ENCODE data around the gene POGLUT2. TPM values are rescaled to one million over a fixed set of nuclear protein-coding genes. Genes with fewer than 3 reads are reported as not detected.

POGLUT2 gene
- total RNA-seq = 23.4 and 29.0 TPM in 2 replicates

GRCh38 chr13:102798581-102799425 lies at the start of gene POGLUT2, which contains the start of gene BIVM:
Gene POGLUT2, minus strand, starts transcription at chr13:102798976. Its CDS starts 306 bp downstream, at chr13:102798670.
Gene BIVM, plus strand, starts transcription at chr13:102799119. Its CDS starts 8,149 bp downstream, at chr13:102807268.
- peak; percentile 74 for DNase-seq (ENCODE audit: low read depth, low spot score)

- no peak for DNase-seq (ENCODE audit: low read depth, low spot score)
Observed at GRCh38 chr13:102847272-102848234, 48.8 kb upstream of the POGLUT2 start.

GRCh38 chr13:102846261-102847015 lies 47.7 kb upstream of the POGLUT2 start:
- DNase-seq (ENCODE audit: low read depth, low spot score) = no peak

- peak; percentile 81 for DNase-seq (ENCODE audit: low read depth, low spot score)
Observed at GRCh38 chr13:102845630-102846260, 47.0 kb upstream of the POGLUT2 start, which contains the start of gene ERCC5. Gene ERCC5, plus strand, starts transcription at chr13:102846032. Its CDS starts 235 bp downstream, at chr13:102846267.

- no peak for DNase-seq (ENCODE audit: low read depth, low spot score)
Observed at GRCh38 chr13:102845289-102845629, 46.5 kb upstream of the POGLUT2 start.

- no peak for DNase-seq (ENCODE audit: low read depth, low spot score)
Observed at GRCh38 chr13:102839462-102839861, 40.7 kb upstream of the POGLUT2 start.

- DNase-seq (ENCODE audit: low read depth, low spot score) = no peak
Observed at GRCh38 chr13:102838982-102839381, 40.2 kb upstream of the POGLUT2 start.

GRCh38 chr13:102838273-102838672 lies 39.5 kb upstream of the POGLUT2 start:
- no peak for DNase-seq (ENCODE audit: low read depth, low spot score)

GRCh38 chr13:102836471-102836870 lies 37.7 kb upstream of the POGLUT2 start:
- no peak for DNase-seq (ENCODE audit: low read depth, low spot score)

GRCh38 chr13:102830646-102831045 lies 31.9 kb upstream of the POGLUT2 start:
- no peak for DNase-seq (ENCODE audit: low read depth, low spot score)

GRCh38 chr13:102825921-102826706 lies 27.3 kb upstream of the POGLUT2 start:
- DNase-seq (ENCODE audit: low read depth, low spot score) = no peak

GRCh38 chr13:102825400-102825799 lies 26.6 kb upstream of the POGLUT2 start:
- no peak for DNase-seq (ENCODE audit: low read depth, low spot score)

GRCh38 chr13:102817907-102818306 lies 19.1 kb upstream of the POGLUT2 start:
- no peak for DNase-seq (ENCODE audit: low read depth, low spot score)

- no peak for DNase-seq (ENCODE audit: low read depth, low spot score)
Observed at GRCh38 chr13:102817241-102817640, 18.5 kb upstream of the POGLUT2 start.

GRCh38 chr13:102816708-102817107 lies 17.9 kb upstream of the POGLUT2 start:
- DNase-seq (ENCODE audit: low read depth, low spot score) = no peak

GRCh38 chr13:102815788-102816187 lies 17.0 kb upstream of the POGLUT2 start:
- no peak for DNase-seq (ENCODE audit: low read depth, low spot score)

GRCh38 chr13:102814793-102815192 lies 16.0 kb upstream of the POGLUT2 start:
- DNase-seq (ENCODE audit: low read depth, low spot score) = no peak

GRCh38 chr13:102814025-102814607 lies 15.3 kb upstream of the POGLUT2 start:
- DNase-seq (ENCODE audit: low read depth, low spot score) = no peak

GRCh38 chr13:102812611-102813287 lies 14.0 kb upstream of the POGLUT2 start:
- no peak for DNase-seq (ENCODE audit: low read depth, low spot score)

Measured in pulmonary artery endothelial cell (primary cell).